Uterus (tissue), 4 donors: ENCODE results near the gene ZNF438. TPM values are rescaled to one million over a fixed set of nuclear protein-coding genes. Genes with fewer than 3 reads are reported as not detected.

Source experiments
- DNase-seq, 2 donors: peaks; one replicate each; pipeline ENCODE4 v3.0.0-alpha.2; 2019 to 2020
- H3K27ac ChIP-seq, 2 donors: fragments of 200-600 bp; sonication (generic); 1 replicate in 1 of 2; 2 replicates in 1 of 2; pipeline ENCODE4 v1.5.1; 2016 to 2018
- H3K27me3 ChIP-seq, 2 donors: fragments of 200-600 bp; sonication (generic); one replicate each; pipeline ENCODE4 v1.5.1; 2018 to 2019; ENCODE audit warnings: control low read depth in 1 of 2
- H3K36me3 ChIP-seq, 2 donors: fragments of 200-600 bp; sonication (generic); one replicate each; pipeline ENCODE4 v1.5.1; 2019; ENCODE audit warnings: control low read depth in 1 of 2
- H3K4me1 ChIP-seq, 2 donors: fragments of 200-600 bp; sonication (generic); one replicate each; pipeline ENCODE4 v1.5.1; 2018 to 2019; ENCODE audit warnings: control low read depth in 1 of 2
- H3K4me3 ChIP-seq, 2 donors: fragments of 200-600 bp; sonication (generic); 1 replicate in 1 of 2; 2 replicates in 1 of 2; pipeline ENCODE4 v1.5.1; 2018 to 2019; ENCODE audit warnings: mild to moderate bottlenecking in 1 of 2
- H3K9me3 ChIP-seq, 2 donors: fragments of 200-600 bp; sonication (generic); one replicate each; pipeline ENCODE4 v1.5.1; 2019; ENCODE audit warnings: control low read depth in 1 of 2
- CTCF ChIP-seq, 4 experiments: fragments of 200-600 bp in 2 of 4; fragments of 450-650 bp in 2 of 4; sonication (generic) in 2 of 4; IDR thresholded peaks; one replicate each; pipeline ENCODE4 v1.5.1; 2016 to 2019; ENCODE audit warnings: antibody characterized with exemption in 4 of 4, mild to moderate bottlenecking in 2 of 4, moderate library complexity in 1 of 4
- POLR2A ChIP-seq, 2 donors: fragments of 450-650 bp; IDR thresholded peaks; one replicate each; pipeline ENCODE4 v1.6.1; 2016; ENCODE audit warnings: antibody characterized with exemption in 2 of 2, mild to moderate bottlenecking in 1 of 2, moderate library complexity in 1 of 2
- intact Hi-C: fragments of 100-400 bp; cut with DNase I; formaldehyde crosslinking; loops from one replicate; pipeline ENCODE4 v1.15.1; 2023; ENCODE audit warnings: low total_unique reads
- total RNA-seq, 4 donors: library from RNA; depleted of rRNA in 3 of 4; stranded (reverse); fragments of >200 nt in 3 of 4; gene quantifications; one replicate each; pipeline versions ENCODE4 v1.1.0 to v1.2.4, GENCODE V29; 2014 to 2023
- donor health status: DM: yes; HTN: yes; CAD: no.

Gene ZNF438
- total RNA-seq, 4 donors from 2014 or later = 5.8 to 24.6 (median 18.4) TPM

- no peaks in the 10 kb centered on the region for H3K36me3 ChIP-seq
- intact Hi-C loops = no loop called here
Observed at GRCh38 chr10:30847199-30847598, 184.5 kb downstream of the ZNF438 start.

GRCh38 chr10:30846710-30847109, 185.0 kb downstream of the ZNF438 start:
- H3K9me3 ChIP-seq = no peaks in the 10 kb centered on the region
- intact Hi-C loops = no loop called here
- no peaks in the 10 kb centered on the region for H3K27me3 ChIP-seq
- H3K4me3 ChIP-seq = no peak overlapping the region
- DNase-seq = no peak
- TF ChIP-seq POLR2A (IDR thresholded peaks at IDR 0.05) (no peak), CTCF (IDR thresholded peaks at IDR 0.05) (no peak)
- no peak overlapping the region for H3K27ac ChIP-seq
- H3K4me1 ChIP-seq = peaks cover 0 to 6% of the 10 kb centered on the region in 2 donors
- H3K36me3 ChIP-seq = no peaks in the 10 kb centered on the region

More at GRCh38 chr10:30847199-30847598, 184.5 kb downstream of the ZNF438 start:
- no peak for DNase-seq
- H3K27ac ChIP-seq = no peak overlapping the region
- peaks cover 0 to 6% of the 10 kb centered on the region in 2 donors for H3K4me1 ChIP-seq
- no peaks in the 10 kb centered on the region for H3K27me3 ChIP-seq
- H3K4me3 ChIP-seq = no peak overlapping the region
- TF ChIP-seq CTCF (IDR thresholded peaks at IDR 0.05) (no peak), POLR2A (IDR thresholded peaks at IDR 0.05) (no peak)
- no peaks in the 10 kb centered on the region for H3K9me3 ChIP-seq

- peak overlapping the region in 1 of 2 donors; percentile 50 for H3K27ac ChIP-seq
- intact Hi-C loops = no loop called here
Observed at GRCh38 chr10:30842894-30843293, 188.8 kb downstream of the ZNF438 start.

DNA sequence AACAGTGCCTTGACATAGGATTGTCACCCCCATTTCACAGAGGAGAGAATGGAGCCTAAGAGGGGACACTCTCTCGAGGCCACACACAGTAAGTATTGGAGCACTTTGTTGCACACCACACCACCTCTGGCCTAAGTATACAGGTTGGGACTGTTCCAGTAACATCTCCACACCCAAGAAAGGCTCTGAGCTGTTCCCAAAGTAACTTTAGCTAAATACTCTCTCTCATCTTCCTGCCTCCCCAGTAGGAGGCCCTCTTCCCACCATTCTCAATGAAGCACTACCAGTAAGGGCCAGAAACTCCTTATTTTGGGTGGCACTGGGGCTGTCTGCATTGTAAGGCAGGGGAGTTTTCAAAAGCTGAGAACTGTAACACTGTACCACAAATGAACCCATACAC, 189.5 kb downstream of the ZNF438 start:
- no peak for DNase-seq
- Histone ChIP-seq H3K27ac (peak overlapping the region in 1 of 2 donors; percentile 50), H3K4me1 (peaks cover 0 to 6% of the 10 kb centered on the region in 2 donors), H3K4me3 (no peak overlapping the region), H3K27me3 (no peaks in the 10 kb centered on the region), H3K9me3 (no peaks in the 10 kb centered on the region), H3K36me3 (no peaks in the 10 kb centered on the region)
- intact Hi-C loops = no loop called here
- TF ChIP-seq CTCF (IDR thresholded peaks at IDR 0.05) (no peak), POLR2A (IDR thresholded peaks at IDR 0.05) (no peak)

More at GRCh38 chr10:30842894-30843293, 188.8 kb downstream of the ZNF438 start:
- no peak for DNase-seq
- no peaks in the 10 kb centered on the region for H3K9me3 ChIP-seq
- H3K27me3 ChIP-seq = no peaks in the 10 kb centered on the region
- no peak overlapping the region for H3K4me3 ChIP-seq
- H3K36me3 ChIP-seq = no peaks in the 10 kb centered on the region
- peaks cover 0 to 6% of the 10 kb centered on the region in 2 donors for H3K4me1 ChIP-seq
- TF ChIP-seq POLR2A (IDR thresholded peaks at IDR 0.05) (no peak), CTCF (IDR thresholded peaks at IDR 0.05) (no peak)

DNA sequence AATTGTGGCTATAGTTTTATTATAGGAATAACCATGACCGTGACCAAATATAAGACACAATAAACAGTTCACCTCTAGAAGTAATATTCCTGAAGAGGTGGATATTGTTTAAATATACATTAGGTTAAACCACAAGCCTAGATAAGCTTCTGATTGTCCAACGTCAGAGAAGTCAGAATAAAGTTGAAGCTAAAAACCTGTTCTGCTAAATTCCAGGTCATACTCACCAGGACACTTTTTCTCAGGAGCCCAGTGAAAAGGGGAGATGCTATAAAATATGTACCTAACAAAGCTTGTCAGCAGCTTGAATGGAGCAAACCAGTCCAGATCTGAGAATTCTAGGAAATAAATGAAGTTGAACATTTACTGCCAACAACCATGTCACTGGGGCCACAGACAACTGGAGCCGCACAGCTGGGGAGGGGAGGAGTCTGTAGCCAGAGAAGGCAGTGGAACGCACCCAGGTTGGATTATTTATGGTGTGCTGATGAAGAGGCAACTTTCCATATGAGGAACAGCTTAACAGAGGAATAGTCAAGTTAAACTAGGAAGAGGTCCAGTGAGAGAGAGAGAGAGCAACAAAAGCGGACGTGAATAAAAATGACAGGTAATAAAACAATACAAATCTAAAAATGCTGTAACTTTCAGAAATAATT, 191.1 kb downstream of the ZNF438 start:
- H3K27ac ChIP-seq = peak overlapping the region; percentile 41 to 55

More for the DNA sequence above, 191.1 kb downstream of the ZNF438 start:
- no peaks in the 10 kb centered on the region for H3K9me3 ChIP-seq
- H3K4me3 ChIP-seq = no peak overlapping the region
- intact Hi-C loops = no loop called here
- TF ChIP-seq CTCF (IDR thresholded peaks at IDR 0.05) = no peak
- no peaks in the 10 kb centered on the region for H3K36me3 ChIP-seq
- H3K27me3 ChIP-seq = no peaks in the 10 kb centered on the region
- peak; percentile 71 to 77 for DNase-seq
- peaks cover 0 to 6% of the 10 kb centered on the region in 2 donors for H3K4me1 ChIP-seq
